T-helper 22 cell (primary cell): Measurements from ENCODE around the gene COG3.

Source experiments
- DNase-seq: peaks from one replicate; pipeline ENCODE4 v3.0.0-alpha.2; 2020; ENCODE audit warnings: low read depth

The COG3 gene

GRCh38 chr13:45447050-45447661, 17.6 kb upstream of the COG3 start:
- no peak for DNase-seq

- DNase-seq, result no peak
These were observed 15.7 kb upstream of the COG3 start for GRCh38 chr13:45448965-45449559.

GRCh38 chr13:45451282-45451681, 13.5 kb upstream of the COG3 start:
- no peak for DNase-seq

- no peak for DNase-seq
These were observed 10.5 kb upstream of the COG3 start for GRCh38 chr13:45454204-45454603.

- no peak for DNase-seq
These were observed 8.4 kb upstream of the COG3 start for GRCh38 chr13:45456196-45456972.

GRCh38 chr13:45464141-45464686, 525 bp upstream of the COG3 start:
- no peak for DNase-seq

- no peak for DNase-seq
These were observed 1.6 kb downstream of the COG3 start for GRCh38 chr13:45466359-45466758.

- no peak for DNase-seq
These were observed 3.9 kb downstream of the COG3 start for GRCh38 chr13:45468635-45469034.

- DNase-seq, result no peak
These were observed 7.5 kb downstream of the COG3 start for GRCh38 chr13:45472171-45472705.

GRCh38 chr13:45473627-45474026, 8.9 kb downstream of the COG3 start:
- peak; percentile 10 for DNase-seq

- DNase-seq, result no peak
These were observed 10.1 kb downstream of the COG3 start for GRCh38 chr13:45474584-45475454.

- DNase-seq, result no peak
These were observed 14.9 kb downstream of the COG3 start for GRCh38 chr13:45479661-45480060.

GRCh38 chr13:45481688-45482087, 16.9 kb downstream of the COG3 start:
- no peak for DNase-seq

GRCh38 chr13:45482571-45483173, 17.9 kb downstream of the COG3 start:
- no peak for DNase-seq

GRCh38 chr13:45487604-45488003, 22.9 kb downstream of the COG3 start:
- DNase-seq, result no peak

GRCh38 chr13:45490068-45490467, 25.3 kb downstream of the COG3 start:
- DNase-seq, result no peak

GRCh38 chr13:45492538-45492937, 27.8 kb downstream of the COG3 start:
- no peak for DNase-seq

GRCh38 chr13:45496942-45497341, 32.2 kb downstream of the COG3 start:
- no peak for DNase-seq

- DNase-seq, result no peak
These were observed 35.9 kb downstream of the COG3 start for GRCh38 chr13:45500492-45501174.

GRCh38 chr13:45501175-45501526, 36.4 kb downstream of the COG3 start:
- DNase-seq, result no peak

GRCh38 chr13:45503658-45504057, 38.9 kb downstream of the COG3 start:
- no peak for DNase-seq
